ENCODE data around the gene NALCN.
A peak's percentile ranks its signal among the peaks of the same experiment; 100 is the strongest.

The NALCN gene

DNA sequence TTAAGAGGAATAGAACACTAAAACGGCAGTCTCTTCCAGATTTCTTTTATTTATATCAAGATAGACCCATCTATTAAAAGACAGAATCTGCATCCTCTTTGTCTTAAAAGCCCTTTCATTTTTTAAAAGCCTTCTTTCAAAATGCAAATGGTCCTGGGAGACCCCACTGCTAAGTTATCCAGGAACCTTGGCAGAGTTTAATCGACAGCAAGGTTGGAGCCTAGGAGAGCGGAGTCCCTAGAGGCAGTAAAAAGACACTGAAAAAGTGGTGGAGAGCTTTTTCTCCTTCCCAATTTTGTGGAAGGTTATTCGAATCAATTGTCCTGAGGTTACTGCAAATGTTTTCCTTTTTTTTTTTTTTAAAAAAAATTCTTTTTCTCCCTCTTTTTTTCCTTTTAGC lies 294.7 kb downstream of the NALCN start:
- no peak overlapping the region for H3K27ac Mint-ChIP-seq
- H3K4me1 Mint-ChIP-seq = no peaks in the 10 kb centered on the region
- no peaks in the 10 kb centered on the region for H3K9me3 Mint-ChIP-seq
- ATAC-seq (no peak), DNase-seq (ENCODE audit: low spot score in 2 of 2) (no peak)
- H3K36me3 Mint-ChIP-seq = no peaks in the 10 kb centered on the region
- no peak overlapping the region for H3K4me3 Mint-ChIP-seq

DNA sequence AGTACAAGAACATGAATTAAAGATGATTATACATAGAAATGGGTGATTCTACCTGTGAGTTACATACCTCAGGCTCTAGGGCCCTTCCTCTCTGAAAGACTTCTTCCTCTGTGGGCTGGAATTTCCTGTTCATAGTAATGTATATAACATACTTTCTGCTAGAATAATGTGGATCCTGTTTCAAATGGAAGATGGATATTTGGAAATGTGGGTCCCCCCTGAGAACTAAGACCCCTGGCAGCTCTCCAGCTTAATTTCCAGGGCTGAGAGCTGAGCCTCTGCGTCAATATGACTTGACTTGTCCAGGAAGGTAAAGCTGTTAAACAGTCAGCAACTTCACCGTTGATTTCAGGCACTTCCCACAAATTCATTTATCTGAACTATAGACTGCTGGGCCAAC lies 296.3 kb downstream of the NALCN start:
- ATAC-seq = no peak
- H3K27ac Mint-ChIP-seq = no peak overlapping the region
- H3K4me1 Mint-ChIP-seq = no peaks in the 10 kb centered on the region
- H3K36me3 Mint-ChIP-seq = no peaks in the 10 kb centered on the region
- no peak overlapping the region for H3K4me3 Mint-ChIP-seq
- H3K9me3 Mint-ChIP-seq = no peaks in the 10 kb centered on the region
- no peak for DNase-seq (ENCODE audit: low spot score in 2 of 2)

- no peak for ATAC-seq
- no peak overlapping the region for H3K4me3 Mint-ChIP-seq
- no peaks in the 10 kb centered on the region for H3K36me3 Mint-ChIP-seq
- no peaks in the 10 kb centered on the region for H3K9me3 Mint-ChIP-seq
- DNase-seq (ENCODE audit: low spot score in 2 of 2) = no peak
- no peak overlapping the region for H3K27ac Mint-ChIP-seq
- H3K4me1 Mint-ChIP-seq = no peaks in the 10 kb centered on the region
Measured at GRCh38 chr13:101116826-101117225, 299.5 kb downstream of the NALCN start.

- H3K36me3 Mint-ChIP-seq = no peaks in the 10 kb centered on the region
- no peaks in the 10 kb centered on the region for H3K9me3 Mint-ChIP-seq
- ATAC-seq = no peak
- no peak overlapping the region for H3K4me3 Mint-ChIP-seq
- DNase-seq (ENCODE audit: low spot score in 2 of 2) = no peak
- no peaks in the 10 kb centered on the region for H3K4me1 Mint-ChIP-seq
- no peak overlapping the region for H3K27ac Mint-ChIP-seq
Measured at GRCh38 chr13:101116341-101116740, 300.0 kb downstream of the NALCN start.

GRCh38 chr13:101115762-101116171 lies 300.5 kb downstream of the NALCN start:
- no peak overlapping the region for H3K4me3 Mint-ChIP-seq

DNA sequence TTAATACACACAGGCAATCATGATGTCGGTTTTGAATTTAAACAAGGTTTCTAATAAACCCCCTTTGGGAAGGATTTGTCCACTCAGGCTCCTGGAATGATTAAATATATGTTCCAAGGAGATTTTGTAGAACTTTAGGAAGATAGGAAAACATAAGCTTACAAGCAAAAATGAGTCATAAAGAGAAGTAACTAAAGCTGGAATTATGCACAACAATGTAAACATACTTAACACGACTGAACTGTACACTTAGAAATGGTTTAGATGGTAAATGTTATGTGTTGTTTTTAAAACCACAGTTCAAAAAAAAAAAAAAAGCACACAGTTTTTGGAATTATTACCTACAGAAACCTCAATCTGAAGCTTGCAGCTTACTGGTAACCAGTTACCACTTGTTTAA lies 304.4 kb downstream of the NALCN start:
- Mint-ChIP-seq H3K36me3 (no peaks in the 10 kb centered on the region), H3K4me1 (no peaks in the 10 kb centered on the region), H3K4me3 (no peak overlapping the region), H3K27ac (no peak overlapping the region), H3K9me3 (no peaks in the 10 kb centered on the region)
- no peak for DNase-seq (ENCODE audit: low spot score in 2 of 2)
- ATAC-seq = no peak

More at GRCh38 chr13:101115762-101116171, 300.5 kb downstream of the NALCN start:
- Mint-ChIP-seq H3K27ac (no peak overlapping the region), H3K9me3 (no peaks in the 10 kb centered on the region), H3K4me1 (no peaks in the 10 kb centered on the region), H3K36me3 (no peaks in the 10 kb centered on the region)
- DNase-seq (ENCODE audit: low spot score in 2 of 2) (no peak), ATAC-seq (no peak)

DNA sequence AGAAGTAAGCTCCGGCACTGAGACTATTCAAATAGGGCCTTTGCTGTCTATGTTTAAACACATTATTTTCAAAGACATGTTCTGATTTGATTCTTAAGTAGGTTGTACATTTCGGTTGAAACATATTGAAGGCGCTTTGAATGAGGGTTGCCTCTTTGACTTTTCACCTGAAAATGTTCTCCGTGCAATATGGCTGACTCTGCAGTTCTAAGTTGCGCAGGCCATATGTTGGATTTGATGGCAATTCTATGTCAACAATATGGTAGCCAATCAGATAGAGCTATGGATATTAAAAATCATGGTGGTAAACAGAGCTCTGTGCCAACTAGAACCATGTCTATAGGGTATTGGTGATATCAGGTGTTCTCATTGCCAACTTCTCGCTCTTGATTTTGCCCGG lies 307.3 kb downstream of the NALCN start:
- ATAC-seq (no peak), DNase-seq (ENCODE audit: low spot score in 2 of 2) (no peak)
- no peak overlapping the region for H3K27ac Mint-ChIP-seq
- no peak overlapping the region for H3K4me3 Mint-ChIP-seq
- no peaks in the 10 kb centered on the region for H3K36me3 Mint-ChIP-seq
- no peaks in the 10 kb centered on the region for H3K4me1 Mint-ChIP-seq
- H3K9me3 Mint-ChIP-seq = no peaks in the 10 kb centered on the region

- Mint-ChIP-seq H3K4me3 (no peak overlapping the region), H3K9me3 (no peaks in the 10 kb centered on the region), H3K27ac (no peak overlapping the region), H3K36me3 (no peaks in the 10 kb centered on the region), H3K4me1 (no peaks in the 10 kb centered on the region)
- ATAC-seq = no peak
- no peak for DNase-seq (ENCODE audit: low spot score in 2 of 2)
Measured at GRCh38 chr13:101098873-101099272, 317.4 kb downstream of the NALCN start.

- H3K27ac Mint-ChIP-seq = no peak overlapping the region
- H3K4me1 Mint-ChIP-seq = no peaks in the 10 kb centered on the region
- no peaks in the 10 kb centered on the region for H3K9me3 Mint-ChIP-seq
- DNase-seq (ENCODE audit: low spot score in 2 of 2) = no peak
- no peak overlapping the region for H3K4me3 Mint-ChIP-seq
- H3K36me3 Mint-ChIP-seq = no peaks in the 10 kb centered on the region
- no peak for ATAC-seq
Measured at GRCh38 chr13:101092985-101093384, 323.3 kb downstream of the NALCN start.

DNA sequence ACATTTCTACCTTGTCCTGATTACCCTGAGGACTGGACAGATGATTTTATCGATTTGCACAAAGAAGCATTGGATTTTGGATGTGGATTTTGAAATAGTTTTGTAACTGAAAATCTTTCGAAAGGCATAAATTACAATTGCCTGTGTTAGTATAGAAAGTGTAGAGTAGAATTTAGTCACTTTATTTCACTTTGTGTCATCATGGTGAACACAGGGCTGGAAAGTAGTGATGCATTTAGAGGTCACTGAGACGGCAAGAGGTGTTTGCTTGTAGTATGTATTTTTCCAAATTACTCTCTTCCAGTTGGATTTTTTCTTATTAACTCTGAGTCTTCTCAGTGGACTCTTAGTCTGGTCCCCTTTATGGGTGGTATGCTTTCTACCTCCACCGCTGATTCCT lies 326.0 kb downstream of the NALCN start:
- H3K9me3 Mint-ChIP-seq = no peaks in the 10 kb centered on the region
- no peaks in the 10 kb centered on the region for H3K4me1 Mint-ChIP-seq
- no peak overlapping the region for H3K4me3 Mint-ChIP-seq
- DNase-seq (ENCODE audit: low spot score in 2 of 2) (no peak), ATAC-seq (peak; percentile 65)
- no peaks in the 10 kb centered on the region for H3K36me3 Mint-ChIP-seq
- H3K27ac Mint-ChIP-seq = no peak overlapping the region

DNA sequence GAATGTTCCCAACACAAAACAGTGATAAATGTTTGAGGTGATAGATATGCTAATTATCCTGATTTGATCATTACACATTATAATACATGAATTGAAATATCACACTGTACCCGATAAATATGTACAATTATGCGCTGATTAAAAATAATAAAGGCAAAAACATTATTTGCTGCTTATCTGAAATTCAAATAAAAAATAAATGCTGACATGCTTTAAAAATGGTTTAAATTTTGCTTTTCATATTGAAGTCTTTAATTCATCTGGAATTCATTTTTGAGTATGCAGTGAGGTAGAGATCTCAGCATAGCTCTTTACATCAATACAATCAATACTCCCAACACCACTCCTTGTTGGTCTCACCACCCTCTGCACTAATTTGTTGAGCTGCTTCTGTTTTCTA lies 330.8 kb downstream of the NALCN start:
- Mint-ChIP-seq H3K36me3 (no peaks in the 10 kb centered on the region), H3K4me3 (no peak overlapping the region), H3K9me3 (no peaks in the 10 kb centered on the region), H3K27ac (no peak overlapping the region), H3K4me1 (no peaks in the 10 kb centered on the region)
- DNase-seq (ENCODE audit: low spot score in 2 of 2) = no peak
- no peak for ATAC-seq

GRCh38 chr13:101082441-101082840 lies 333.9 kb downstream of the NALCN start:
- Mint-ChIP-seq H3K27ac (no peak overlapping the region), H3K9me3 (no peaks in the 10 kb centered on the region), H3K4me1 (no peaks in the 10 kb centered on the region), H3K4me3 (no peak overlapping the region), H3K36me3 (no peaks in the 10 kb centered on the region)
- no peak for DNase-seq (ENCODE audit: low spot score in 2 of 2)
- ATAC-seq = no peak

DNA sequence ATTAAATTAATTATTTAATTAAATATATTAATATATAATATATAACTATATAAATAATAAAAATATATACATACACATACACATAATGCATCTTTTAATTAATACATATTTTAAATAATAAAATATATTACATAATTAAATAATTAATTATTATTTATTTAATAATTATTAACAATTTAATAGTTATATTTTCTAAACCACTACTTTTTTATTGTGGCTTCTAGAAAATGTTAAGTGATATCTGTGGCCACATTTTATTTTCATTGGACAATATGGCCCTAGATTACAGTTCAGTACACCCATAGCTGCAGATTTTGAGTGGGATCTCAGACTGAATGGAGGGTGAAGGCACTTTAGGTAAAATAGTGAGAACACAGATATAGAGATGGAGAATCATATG lies 335.7 kb downstream of the NALCN start:
- Mint-ChIP-seq H3K36me3 (no peaks in the 10 kb centered on the region), H3K27ac (no peak overlapping the region), H3K9me3 (peaks cover 3% of the 10 kb centered on the region), H3K4me1 (no peaks in the 10 kb centered on the region), H3K4me3 (no peak overlapping the region)
- ATAC-seq = no peak
- no peak for DNase-seq (ENCODE audit: low spot score in 2 of 2)

- Mint-ChIP-seq H3K36me3 (no peaks in the 10 kb centered on the region), H3K4me1 (no peaks in the 10 kb centered on the region), H3K9me3 (no peaks in the 10 kb centered on the region), H3K27ac (no peak overlapping the region), H3K4me3 (no peak overlapping the region)
- DNase-seq (ENCODE audit: low spot score in 2 of 2) = no peak
- no peak for ATAC-seq
Measured at GRCh38 chr13:101065329-101065728, 351.0 kb downstream of the NALCN start.

DNA sequence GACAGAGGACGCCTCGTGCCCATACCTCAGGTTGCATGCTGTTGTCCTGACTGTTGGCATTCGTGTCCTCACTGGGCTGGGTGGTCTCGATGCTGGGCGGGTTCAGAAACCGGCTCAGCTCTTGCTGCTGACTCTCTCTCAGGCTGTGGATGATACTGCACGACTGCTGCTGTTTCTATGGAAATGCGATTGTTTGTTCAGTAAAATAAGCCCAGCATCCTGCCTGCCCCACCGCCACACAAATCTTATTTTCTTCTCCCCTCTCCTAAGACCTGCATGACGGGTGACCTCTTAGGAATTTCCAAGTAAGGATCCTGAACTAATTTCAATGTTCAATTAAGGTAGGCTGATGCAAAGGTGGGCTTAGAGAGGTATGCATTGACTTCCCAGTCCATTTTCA lies 356.5 kb downstream of the NALCN start:
- Mint-ChIP-seq H3K9me3 (no peaks in the 10 kb centered on the region), H3K4me1 (peaks cover 9% of the 10 kb centered on the region), H3K27ac (no peak overlapping the region), H3K4me3 (no peak overlapping the region), H3K36me3 (no peaks in the 10 kb centered on the region)
- DNase-seq (ENCODE audit: low spot score in 2 of 2) = no peak
- no peak for ATAC-seq

- ATAC-seq (no peak), DNase-seq (ENCODE audit: low spot score in 2 of 2) (no peak)
- H3K27ac Mint-ChIP-seq = no peak overlapping the region
- no peaks in the 10 kb centered on the region for H3K9me3 Mint-ChIP-seq
- no peaks in the 10 kb centered on the region for H3K36me3 Mint-ChIP-seq
- no peak overlapping the region for H3K4me3 Mint-ChIP-seq
- H3K4me1 Mint-ChIP-seq = peaks cover 9% of the 10 kb centered on the region
Measured at GRCh38 chr13:101058841-101059240, 357.5 kb downstream of the NALCN start.

GRCh38 chr13:101053301-101054093 lies 362.8 kb downstream of the NALCN start:
- no peak overlapping the region for H3K4me3 Mint-ChIP-seq
- H3K36me3 Mint-ChIP-seq = no peaks in the 10 kb centered on the region
- no peaks in the 10 kb centered on the region for H3K9me3 Mint-ChIP-seq
- no peak overlapping the region for H3K27ac Mint-ChIP-seq
- ATAC-seq (no peak), DNase-seq (ENCODE audit: low spot score in 2 of 2) (no peak)
- peaks cover 6% of the 10 kb centered on the region for H3K4me1 Mint-ChIP-seq
